Endothelial cell of umbilical vein (primary cell): ENCODE results near the gene NXN. TPM values are rescaled to one million over a fixed set of nuclear protein-coding genes. Genes with fewer than 3 reads are reported as not detected.

Experiments used
- BruUV-seq: library from RNA; stranded (reverse); fragments of 400-500 nt; replicated peaks from 2 replicates; lab custom pipeline; 2021; lab: Mats Ljungman, UMichigan
- CTCF ChIA-PET: fragments of 300-600, 350-600 bp; sonication (Branson Sonifier 250); formaldehyde crosslinking; loops from one replicate; lab custom pipeline; 2021; ENCODE audit warnings: antibody characterized with exemption, inconsistent platforms; lab: Charles Lee
- POLR2A ChIA-PET: fragments of 300-600, 350-600 bp; sonication (Branson Sonifier 250); formaldehyde crosslinking; loops from one replicate; lab custom pipeline; 2021; ENCODE audit warnings: antibody characterized with exemption, inconsistent platforms; lab: Charles Lee
- DNase-seq: peaks from one replicate; pipeline ENCODE4 v3.0.0-alpha.2; 2011; ENCODE audit warnings: low read depth, low spot score
- FAIRE-seq: peaks from 2 replicates; lab custom pipeline; 2011; peaks lifted over from hg19 to GRCh38; lab: Jason Lieb, UNC
- H2AFZ ChIP-seq: 2 replicates; pipeline ENCODE4 v1.6.0; 2012; ENCODE audit warnings: low read depth, low read length, control low read depth, inconsistent platforms
- H3K27ac ChIP-seq: 2 replicates; pipeline ENCODE4 v1.5.1; 2011; ENCODE audit warnings: low read depth, mild to moderate bottlenecking, control low read depth, low read length, moderate library complexity; ENCODE audit not compliant: insufficient read depth
- H3K27me3 ChIP-seq, 2 experiments: 2 replicates each; pipeline versions ENCODE4 v1.6.0 to v1.6.1; 2011; ENCODE audit warnings: low read length in 2 of 2, mixed read lengths in 1 of 2; ENCODE audit not compliant: control insufficient read depth in 2 of 2, insufficient read depth in 2 of 2
- H3K36me3 ChIP-seq, 2 experiments: 2 replicates in 1 of 2; 3 replicates in 1 of 2; pipeline ENCODE4 v1.5.1; 2011; ENCODE audit warnings: low read length in 2 of 2, mild to moderate bottlenecking in 1 of 2, moderate library complexity in 1 of 2; ENCODE audit not compliant: control insufficient read depth in 2 of 2, insufficient read depth in 2 of 2; ENCODE audit errors: extremely low read depth in 1 of 2
- H3K4me1 ChIP-seq: 3 replicates; pipeline ENCODE4 v1.5.1; 2011; ENCODE audit warnings: mild to moderate bottlenecking, low read length; ENCODE audit not compliant: control insufficient read depth, insufficient read depth; ENCODE audit errors: extremely low read depth
- H3K4me2 ChIP-seq: 2 replicates; pipeline ENCODE4 v1.6.1; 2011; ENCODE audit warnings: low read length, control low read depth, mixed read lengths; ENCODE audit not compliant: insufficient read depth
- H3K4me3 ChIP-seq, 3 experiments: fragments of 200-600 bp in 1 of 3; sonication (generic), shearing (Covaris generic) in 1 of 3; replicated peaks in 1 of 3; 2 replicates each; pipeline ENCODE4 v1.5.1; 2011 to 2016; ENCODE audit warnings: control low read depth in 3 of 3, low read length in 3 of 3, mild to moderate bottlenecking in 2 of 3, inconsistent platforms in 1 of 3, low read depth in 1 of 3, moderate library complexity in 1 of 3; ENCODE audit not compliant: insufficient read depth in 1 of 3
- H3K79me2 ChIP-seq: 2 replicates; pipeline ENCODE4 v1.6.0; 2012; ENCODE audit warnings: low read length, inconsistent platforms; ENCODE audit not compliant: control insufficient read depth, insufficient read depth
- H3K9ac ChIP-seq: replicated peaks from 2 replicates; pipeline ENCODE3; 2011; ENCODE audit warnings: low read length, control low read depth; ENCODE audit not compliant: insufficient read depth; ENCODE audit errors: extremely low read depth
- H3K9me1 ChIP-seq: replicated peaks from 3 replicates; pipeline ENCODE4 v1.6.0; 2011; ENCODE audit warnings: mild to moderate bottlenecking, low read length; ENCODE audit not compliant: control insufficient read depth, insufficient read depth; ENCODE audit errors: extremely low read depth
- H3K9me3 ChIP-seq: replicated peaks from 2 replicates; pipeline ENCODE4 v1.5.1; 2012; ENCODE audit warnings: low read length, inconsistent platforms; ENCODE audit not compliant: control insufficient read depth, insufficient read depth
- H4K20me1 ChIP-seq: replicated peaks from 2 replicates; pipeline ENCODE3; 2011; ENCODE audit warnings: mild to moderate bottlenecking, low read length; ENCODE audit not compliant: control insufficient read depth, insufficient read depth; ENCODE audit errors: extremely low read depth
- CTCF ChIP-seq, 2 donors: IDR thresholded peaks; 1 replicate in 1 of 2; 2 replicates in 1 of 2; pipeline ENCODE4 v1.5.1; 2011; ENCODE audit warnings: low read length in 2 of 2, mild to moderate bottlenecking in 2 of 2, moderate library complexity in 2 of 2, control low read depth in 1 of 2, inconsistent platforms in 1 of 2, low read depth in 1 of 2; ENCODE audit not compliant: insufficient read depth in 1 of 2; ENCODE audit errors: extremely low read depth in 1 of 2
- EZH2 ChIP-seq: IDR thresholded peaks from 2 replicates; pipeline ENCODE4 v1.6.1; 2012; ENCODE audit warnings: borderline replicate concordance, low read depth, mild to moderate bottlenecking, moderate library complexity, low read length, inconsistent platforms; ENCODE audit not compliant: severe bottlenecking
- FOS ChIP-seq: IDR thresholded peaks from 2 replicates; pipeline ENCODE4 v1.6.1; 2011; ENCODE audit warnings: mild to moderate bottlenecking, low read length, moderate library complexity, borderline replicate concordance; ENCODE audit not compliant: insufficient read depth
- MAX ChIP-seq: IDR thresholded peaks from 2 replicates; pipeline ENCODE4 v1.6.1; 2011; ENCODE audit not compliant: insufficient read depth, insufficient read length
- MYC ChIP-seq: IDR thresholded peaks from one replicate; pipeline ENCODE4 v1.6.1; 2011; ENCODE audit warnings: mild to moderate bottlenecking, low read depth, low read length
- POLR2A ChIP-seq: IDR thresholded peaks from 2 replicates; pipeline ENCODE4 v1.6.1; 2012; ENCODE audit warnings: low read depth, mild to moderate bottlenecking, control low read depth, low read length
- POLR2AphosphoS5 ChIP-seq: IDR thresholded peaks from 2 replicates; pipeline ENCODE4 v1.6.1; 2012; ENCODE audit warnings: low read depth, mild to moderate bottlenecking, control low read depth, low read length, moderate library complexity; ENCODE audit not compliant: insufficient read depth
- dilution Hi-C: fragments of 300-500 bp; cut with MboI; formaldehyde crosslinking; loops from one replicate; pipeline ENCODE4 v1.15.0; 2019; ENCODE audit warnings: low sequenced_read_pairs; ENCODE audit not compliant: extremely low pct_ligation_motif_present
- intact Hi-C: fragments of 100-400 bp; cut with micrococcal nuclease; formaldehyde crosslinking; loops from one replicate; pipeline ENCODE4 v1.10.0; 2022
- polyA plus RNA-seq, 4 experiments: library from polyadenylated mRNA; depleted of rRNA in 3 of 4; stranded (reverse) in 3 of 4; unstranded in 1 of 4; fragments of >200 nt; gene quantifications; 2 replicates each; pipeline versions ENCODE4 v1.2.1 to v1.2.3, GENCODE V29; 2011 to 2012; ENCODE audit warnings: missing spikeins in 1 of 4
- total RNA-seq: library from RNA; stranded (reverse); gene quantifications from 2 replicates; pipeline ENCODE4 v1.2.3, GENCODE V29; 2021

NXN gene
- total and polyA plus RNA-seq, 2 donors (not counting 3 experiments of a cell fraction or from before 2014, with no cell fraction given), result 69.5 to 77.3 TPM

- Histone ChIP-seq H3K4me3 (no peak overlapping the region), H2AFZ (no peak overlapping the region), H3K4me2 (no peak overlapping the region), H3K79me2 (no peaks in the 10 kb centered on the region), H3K9me1 (no peaks in the 10 kb centered on the region), H3K27ac (no peak overlapping the region), H3K4me1 (peaks cover 23% of the 10 kb centered on the region), H3K9me3 (no peaks in the 10 kb centered on the region), H3K36me3 (no peaks in the 10 kb centered on the region), H3K9ac (no peak overlapping the region), H3K27me3 (no peaks in the 10 kb centered on the region), H4K20me1 (no peaks in the 10 kb centered on the region)
- FAIRE-seq (peak; percentile 31), DNase-seq (peak; percentile 82)
- dilution Hi-C loops (no loop called here), intact Hi-C loops (no loop called here)
- TF ChIP-seq EZH2 (no peak), CTCF (IDR thresholded peaks at IDR 0.05; ENCODE audit: extremely low read depth in 1 of 2, insufficient read depth in 1 of 2, low read depth in 1 of 2, low read length in 2 of 2) (no peak), FOS (no peak), POLR2AphosphoS5 (no peak), POLR2A (no peak), MYC (no peak), MAX (no peak)
- ChIA-PET POLR2A (no interaction called here), CTCF (interaction anchor here (1.2 to 1.7 kb wide), 3 partner anchors 10 to 98 kb away, joined by 3 to 4 read pairs (median 4); no protein-coding TSS in a partner anchor)
- BruUV-seq, result no TSS peak
Measured at GRCh38 chr17:882827-883585, 96.6 kb downstream of the NXN start.
